Muscle layer of duodenum (tissue), 2 donors: ENCODE results near the gene SCTR.

ENCODE experiments used
- H3K27ac ChIP-seq: one replicate; pipeline ENCODE4 v1.7.0; 2013; ENCODE audit warnings: mild to moderate bottlenecking, low read length
- H3K27me3 ChIP-seq: one replicate; pipeline ENCODE4 v1.7.0; 2013; ENCODE audit warnings: low read depth, mild to moderate bottlenecking, control low read depth, low read length
- H3K36me3 ChIP-seq, 2 donors: one replicate each; pipeline ENCODE4 v1.7.0; 2013; ENCODE audit warnings: low read length in 2 of 2, control low read depth in 1 of 2, mild to moderate bottlenecking in 1 of 2; ENCODE audit not compliant: insufficient read depth in 2 of 2, control insufficient read depth in 1 of 2
- H3K4me1 ChIP-seq, 2 donors: one replicate each; pipeline ENCODE4 v1.7.0; 2013; ENCODE audit warnings: low read length in 2 of 2, mild to moderate bottlenecking in 2 of 2, control low read depth in 1 of 2, moderate library complexity in 1 of 2; ENCODE audit not compliant: insufficient read depth in 2 of 2, control insufficient read depth in 1 of 2
- H3K4me3 ChIP-seq, 2 donors: one replicate each; pipeline ENCODE4 v1.7.0; 2013; ENCODE audit warnings: low read length in 2 of 2, low read depth in 1 of 2, mild to moderate bottlenecking in 1 of 2
- H3K9me3 ChIP-seq, 2 donors: one replicate each; pipeline ENCODE4 v1.7.0; 2013; ENCODE audit warnings: low read length in 2 of 2, control low read depth in 1 of 2, mild to moderate bottlenecking in 1 of 2; ENCODE audit not compliant: control insufficient read depth in 1 of 2
- donor health status: healthy.

Gene SCTR

DNA sequence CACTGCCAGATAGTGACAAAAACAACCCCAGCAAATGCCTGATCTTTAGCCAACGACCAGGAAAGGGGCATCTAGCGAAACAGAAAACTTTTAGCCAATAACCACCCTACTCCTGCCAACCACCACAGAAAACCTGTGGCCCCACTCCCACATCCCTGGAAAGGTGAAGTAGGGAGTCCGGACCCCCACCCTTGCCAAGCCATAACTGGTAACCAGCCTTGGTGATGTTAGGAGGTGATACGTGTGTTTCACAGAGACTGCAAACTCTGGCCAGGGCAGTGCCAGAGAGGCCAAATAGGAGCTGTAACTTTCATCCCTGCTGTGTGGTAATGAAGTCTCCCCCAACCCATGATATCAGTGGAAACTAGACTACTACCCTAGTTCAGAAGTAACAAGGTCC is 27.6 kb downstream of the SCTR start:
- H3K27me3 ChIP-seq = peaks cover 7% of the 10 kb centered on the region
- H3K27ac ChIP-seq = no peak overlapping the region

DNA sequence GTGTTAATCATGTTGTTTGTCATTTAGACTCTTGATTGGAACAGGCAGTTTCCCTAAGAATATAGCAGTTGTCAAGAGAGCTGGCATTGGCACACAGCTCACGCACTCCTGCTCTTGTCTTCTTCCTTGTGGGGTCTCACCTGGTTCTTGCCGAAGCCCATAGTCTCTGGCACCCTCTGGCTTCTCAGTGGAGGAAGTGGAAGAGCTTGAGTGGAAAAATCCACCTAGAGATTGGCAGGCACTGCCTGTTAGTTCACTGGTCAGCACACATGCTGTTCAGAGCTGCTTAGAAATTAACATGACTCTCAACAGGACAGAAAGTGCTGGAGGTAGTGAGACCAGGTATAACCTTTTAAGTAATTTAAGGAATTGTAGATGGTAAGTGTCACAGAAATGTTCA is 28.3 kb downstream of the SCTR start:
- H3K27me3 ChIP-seq = peaks cover 7% of the 10 kb centered on the region
- H3K4me1 ChIP-seq = no peaks in the 10 kb centered on the region
- H3K9me3 ChIP-seq = peaks cover 0 to 10% of the 10 kb centered on the region in 2 donors
- H3K4me3 ChIP-seq = no peak overlapping the region
- H3K27ac ChIP-seq = no peak overlapping the region
- H3K36me3 ChIP-seq = no peaks in the 10 kb centered on the region

More for the DNA sequence above, 27.6 kb downstream of the SCTR start:
- Histone ChIP-seq H3K9me3 (peaks cover 0 to 10% of the 10 kb centered on the region in 2 donors), H3K36me3 (no peaks in the 10 kb centered on the region), H3K4me1 (no peaks in the 10 kb centered on the region), H3K4me3 (no peak overlapping the region)

DNA sequence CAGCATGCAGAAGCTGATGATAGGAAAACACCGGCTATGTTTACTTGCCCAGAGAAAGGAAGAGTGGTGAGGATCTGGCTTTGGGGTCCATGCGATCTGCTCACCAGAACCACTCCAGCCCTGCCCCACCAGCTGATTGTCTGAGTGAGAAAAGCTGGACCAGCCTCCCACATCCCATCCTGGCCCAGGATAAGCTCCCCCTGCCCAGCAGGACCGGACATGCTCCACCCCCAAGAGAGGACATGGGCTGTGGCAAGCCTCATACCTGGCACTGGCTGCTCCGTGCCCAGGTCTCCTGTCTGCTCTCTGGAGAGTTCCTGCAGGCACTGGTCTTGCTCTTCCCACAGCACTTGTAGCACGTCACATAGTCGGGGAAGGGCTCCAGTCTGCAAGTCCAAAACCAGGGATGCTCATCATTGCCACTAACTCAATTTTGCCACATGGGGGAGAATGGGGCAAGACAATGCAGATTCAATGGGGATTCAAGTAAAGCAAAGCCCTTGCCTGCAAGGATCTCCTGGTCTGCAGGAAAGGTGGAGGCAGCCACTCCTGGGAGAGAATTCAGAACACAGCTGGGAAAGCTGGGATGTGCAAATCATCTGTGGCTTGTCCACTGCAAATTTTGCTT is 30.0 kb downstream of the SCTR start:
- Histone ChIP-seq H3K4me1 (no peaks in the 10 kb centered on the region), H3K36me3 (no peaks in the 10 kb centered on the region), H3K27me3 (peaks cover 7% of the 10 kb centered on the region), H3K4me3 (no peak overlapping the region), H3K27ac (no peak overlapping the region), H3K9me3 (peaks cover 0 to 6% of the 10 kb centered on the region in 2 donors)

GRCh38 chr2:119491776-119492525 is 32.3 kb downstream of the SCTR start:
- Histone ChIP-seq H3K4me1 (no peaks in the 10 kb centered on the region), H3K36me3 (no peaks in the 10 kb centered on the region), H3K27me3 (peaks cover 7% of the 10 kb centered on the region), H3K27ac (no peak overlapping the region), H3K9me3 (no peaks in the 10 kb centered on the region), H3K4me3 (no peak overlapping the region)

DNA sequence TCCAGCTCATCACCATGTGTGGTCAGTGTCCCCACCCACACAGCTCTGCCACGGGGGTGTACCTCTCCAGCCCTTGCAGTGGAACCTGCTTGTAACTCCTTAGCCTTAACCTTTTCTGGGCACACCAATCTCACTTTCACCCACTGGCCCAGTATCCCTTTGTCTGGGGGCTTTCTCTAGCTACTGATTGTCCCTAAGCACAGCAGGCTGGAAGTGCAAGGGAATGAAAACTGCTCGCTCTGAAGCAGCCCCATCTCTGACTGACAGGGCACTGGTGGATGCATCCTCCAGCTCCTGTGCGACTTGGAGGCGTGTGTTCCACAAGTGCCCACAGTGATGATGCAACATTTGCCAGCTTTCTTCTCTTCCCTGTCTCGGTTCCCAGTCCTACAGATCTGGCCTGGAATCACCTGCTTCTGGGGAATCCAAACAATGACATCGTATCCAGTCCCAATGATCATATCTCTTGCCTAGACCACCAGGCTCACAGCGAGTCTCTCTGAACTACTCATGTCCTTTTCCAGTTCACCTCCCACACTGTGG is 33.6 kb downstream of the SCTR start:
- Histone ChIP-seq H3K36me3 (no peaks in the 10 kb centered on the region), H3K9me3 (no peaks in the 10 kb centered on the region), H3K4me1 (no peaks in the 10 kb centered on the region), H3K4me3 (no peak overlapping the region), H3K27me3 (peaks cover 2% of the 10 kb centered on the region), H3K27ac (no peak overlapping the region)

DNA sequence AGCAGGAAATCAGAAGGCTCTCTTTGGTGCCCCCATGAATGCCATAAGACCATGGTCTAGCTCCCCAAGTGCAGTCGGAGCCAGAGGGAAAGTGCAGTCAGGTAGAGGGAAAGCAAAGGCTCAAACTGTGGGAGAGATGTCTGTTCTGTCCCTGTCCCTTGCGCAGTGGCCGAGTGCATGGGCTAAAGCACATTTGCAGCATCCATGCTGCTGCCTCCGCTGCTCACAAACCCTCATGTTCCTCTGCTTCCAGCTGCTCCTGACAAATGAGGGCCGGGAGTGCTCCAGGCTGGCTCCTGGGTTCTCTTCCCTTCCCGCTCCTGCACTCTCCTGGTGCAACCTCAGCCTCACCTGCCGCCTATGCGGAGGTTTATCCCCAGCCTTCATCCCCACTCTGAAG is 34.2 kb downstream of the SCTR start:
- no peak overlapping the region for H3K4me3 ChIP-seq
- H3K36me3 ChIP-seq = no peaks in the 10 kb centered on the region
- no peaks in the 10 kb centered on the region for H3K4me1 ChIP-seq
- H3K9me3 ChIP-seq = no peaks in the 10 kb centered on the region
- no peak overlapping the region for H3K27ac ChIP-seq
- no peaks in the 10 kb centered on the region for H3K27me3 ChIP-seq

GRCh38 chr2:119489232-119489952 is 34.9 kb downstream of the SCTR start:
- Histone ChIP-seq H3K4me3 (no peak overlapping the region), H3K36me3 (no peaks in the 10 kb centered on the region), H3K27me3 (no peaks in the 10 kb centered on the region), H3K9me3 (no peaks in the 10 kb centered on the region), H3K27ac (no peak overlapping the region), H3K4me1 (no peaks in the 10 kb centered on the region)

GRCh38 chr2:119488245-119489214 is 35.8 kb downstream of the SCTR start:
- H3K36me3 ChIP-seq = no peaks in the 10 kb centered on the region
- H3K4me1 ChIP-seq = no peaks in the 10 kb centered on the region
- no peak overlapping the region for H3K4me3 ChIP-seq
- H3K27ac ChIP-seq = peak overlapping the region; percentile 7
- H3K9me3 ChIP-seq = no peaks in the 10 kb centered on the region
- H3K27me3 ChIP-seq = no peaks in the 10 kb centered on the region

DNA sequence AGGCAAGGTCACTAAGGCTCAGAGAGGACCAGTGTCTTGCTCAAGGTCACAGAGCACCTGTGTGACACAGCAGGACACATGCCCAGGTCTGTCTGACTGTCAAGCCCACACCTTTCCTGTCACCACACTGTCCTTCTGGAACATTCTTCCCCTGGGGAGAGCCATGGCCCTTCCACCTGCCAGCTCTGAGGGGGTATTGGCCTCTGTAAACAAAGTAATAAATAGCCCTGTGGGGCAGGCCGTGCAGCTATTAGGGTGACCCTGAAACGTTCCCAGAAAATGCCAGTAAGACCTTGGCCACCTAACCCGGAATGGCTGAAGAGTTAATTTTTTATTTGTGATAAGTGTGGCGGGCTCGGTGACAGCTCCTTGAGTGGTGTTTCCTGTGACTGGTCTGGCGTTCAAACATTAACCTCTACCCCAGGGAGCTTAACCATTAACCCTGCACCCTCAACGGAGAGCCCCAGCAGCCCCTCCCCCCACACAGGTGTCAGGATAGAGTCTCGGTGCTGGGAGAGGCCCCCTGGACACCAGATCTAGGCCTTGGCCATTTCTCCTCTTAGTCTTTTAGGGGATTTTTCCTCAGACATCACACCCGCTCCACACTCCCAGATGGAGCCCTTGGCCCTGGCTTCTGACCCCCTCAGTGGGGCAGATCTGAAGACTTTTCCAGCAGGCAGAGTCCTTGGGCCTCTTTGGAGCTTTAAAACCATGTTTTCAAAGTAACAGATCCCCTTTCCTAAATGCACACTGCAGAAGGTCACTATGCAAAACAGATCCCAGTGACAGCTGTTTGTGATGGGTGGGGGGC is 36.6 kb downstream of the SCTR start:
- no peaks in the 10 kb centered on the region for H3K9me3 ChIP-seq
- H3K4me1 ChIP-seq = no peaks in the 10 kb centered on the region
- peak overlapping the region; percentile 13 for H3K27ac ChIP-seq
- H3K27me3 ChIP-seq = no peaks in the 10 kb centered on the region
- H3K36me3 ChIP-seq = no peaks in the 10 kb centered on the region
- H3K4me3 ChIP-seq = no peak overlapping the region

DNA sequence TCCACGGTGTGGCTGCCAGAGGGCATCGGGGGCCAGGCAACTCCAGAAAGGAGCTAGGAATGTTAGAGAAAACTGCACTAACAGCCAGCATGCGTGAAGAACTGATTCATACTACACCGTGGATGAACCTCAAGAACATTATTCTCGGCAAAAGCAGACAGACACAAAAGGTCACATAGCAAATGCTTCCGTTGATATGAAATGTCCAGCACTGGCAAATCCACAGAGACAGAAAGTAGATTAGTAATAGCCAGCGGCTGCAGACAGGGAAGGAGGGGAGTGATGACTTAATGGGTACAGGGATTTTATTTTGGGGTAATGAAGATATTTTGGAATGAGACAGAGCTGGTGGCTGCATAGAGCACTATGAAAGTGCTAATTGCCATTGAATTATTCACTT is 37.4 kb downstream of the SCTR start:
- no peaks in the 10 kb centered on the region for H3K27me3 ChIP-seq
- H3K27ac ChIP-seq = no peak overlapping the region
- H3K36me3 ChIP-seq = no peaks in the 10 kb centered on the region
- H3K4me3 ChIP-seq = no peak overlapping the region
- no peaks in the 10 kb centered on the region for H3K9me3 ChIP-seq
- no peaks in the 10 kb centered on the region for H3K4me1 ChIP-seq
